KOPT-K1 (cell line): Measurements from ENCODE around the gene KLHDC7A.

Source experiments
- H3K27ac ChIP-seq: fragments of 200-600 bp; sonication (generic); 2 replicates; pipeline ENCODE4 v1.5.1; 2016; ENCODE audit warnings: antibody characterized with exemption, mild to moderate bottlenecking, low read depth, low read length; ENCODE audit not compliant: poor library complexity, severe bottlenecking
- H3K36me3 ChIP-seq: fragments of 200-600 bp; sonication (generic); 2 replicates; pipeline ENCODE4 v1.5.1; 2017; ENCODE audit warnings: antibody characterized with exemption, mild to moderate bottlenecking, low read length, moderate library complexity; ENCODE audit not compliant: insufficient read depth
- H3K9me3 ChIP-seq: fragments of 200-600 bp; sonication (generic); 2 replicates; pipeline ENCODE4 v1.5.1; 2017; ENCODE audit warnings: antibody characterized with exemption, low read length, mild to moderate bottlenecking; ENCODE audit not compliant: insufficient read depth, poor library complexity, severe bottlenecking

Gene KLHDC7A

GRCh38 chr1:18512883-18513282 lies 32.2 kb downstream of the KLHDC7A start:
- Histone ChIP-seq H3K9me3 (peaks cover 16% of the 10 kb centered on the region), H3K27ac (no peak overlapping the region), H3K36me3 (no peaks in the 10 kb centered on the region)

DNA sequence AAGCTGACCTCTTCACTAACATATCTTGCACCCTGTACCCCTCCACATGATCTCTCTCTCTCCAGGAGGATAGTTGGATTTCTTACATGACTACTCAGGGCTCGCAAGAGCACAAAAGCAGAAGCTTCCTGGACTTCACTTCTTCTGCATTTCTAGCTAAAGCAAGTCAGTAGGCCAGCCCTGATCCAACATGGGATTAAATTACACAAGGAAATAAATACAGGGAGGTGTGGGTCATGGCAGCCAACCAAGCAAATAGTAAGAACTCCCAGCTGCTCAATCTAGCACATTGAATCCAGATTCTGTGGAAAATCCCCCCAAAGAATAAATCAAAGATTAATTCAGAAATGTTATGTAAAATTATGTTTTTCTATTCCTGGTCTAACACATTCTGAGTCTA lies 33.3 kb downstream of the KLHDC7A start:
- no peaks in the 10 kb centered on the region for H3K36me3 ChIP-seq
- H3K27ac ChIP-seq: no peak overlapping the region
- peaks cover 14% of the 10 kb centered on the region for H3K9me3 ChIP-seq

DNA sequence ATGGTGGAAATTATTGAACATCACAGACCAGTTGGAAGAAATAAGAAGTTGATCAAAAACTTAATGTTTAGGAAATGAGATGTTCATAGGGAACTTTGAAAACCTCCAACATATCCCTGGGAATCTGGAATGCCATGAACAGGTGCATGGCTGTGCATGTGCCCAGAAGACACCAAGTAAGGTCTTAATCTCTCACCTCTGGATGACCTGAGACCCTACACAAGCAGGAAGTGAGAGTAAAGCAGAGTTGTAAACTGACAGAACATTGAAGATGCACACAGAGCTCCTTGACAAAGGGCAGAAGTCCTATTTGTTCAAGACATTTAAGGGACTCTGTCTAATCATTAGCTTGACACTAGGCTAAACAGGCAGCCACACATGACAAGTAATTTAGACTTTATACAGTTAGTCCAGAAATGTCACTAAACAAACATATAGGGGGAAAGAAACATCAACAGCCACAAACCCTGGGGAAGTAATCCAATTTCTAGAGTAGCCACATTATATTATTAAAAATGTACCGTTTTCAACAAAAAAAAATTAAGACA lies 34.5 kb downstream of the KLHDC7A start:
- Histone ChIP-seq H3K27ac (no peak overlapping the region), H3K36me3 (no peaks in the 10 kb centered on the region), H3K9me3 (peaks cover 14% of the 10 kb centered on the region)

DNA sequence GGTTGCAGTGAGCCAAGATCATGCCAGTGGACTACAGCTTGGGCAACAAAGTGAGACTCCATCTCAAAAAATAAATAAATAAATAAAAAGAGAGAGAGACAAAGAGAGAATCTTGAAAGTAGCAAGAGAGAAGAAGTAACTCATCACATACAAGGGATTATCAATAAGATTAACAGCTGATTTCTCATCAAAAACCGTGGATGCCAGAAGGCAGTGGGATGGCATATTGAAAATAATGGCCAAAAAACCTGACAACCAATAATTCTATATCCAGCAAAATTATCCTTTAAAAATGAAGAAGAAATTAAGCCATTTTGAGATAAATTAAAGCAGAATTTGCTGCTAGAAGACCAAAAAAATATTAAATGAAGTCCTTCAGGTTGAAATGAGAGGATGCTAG lies 35.7 kb downstream of the KLHDC7A start:
- H3K9me3 ChIP-seq: peaks cover 14% of the 10 kb centered on the region
- H3K36me3 ChIP-seq: no peaks in the 10 kb centered on the region
- H3K27ac ChIP-seq: no peak overlapping the region

DNA sequence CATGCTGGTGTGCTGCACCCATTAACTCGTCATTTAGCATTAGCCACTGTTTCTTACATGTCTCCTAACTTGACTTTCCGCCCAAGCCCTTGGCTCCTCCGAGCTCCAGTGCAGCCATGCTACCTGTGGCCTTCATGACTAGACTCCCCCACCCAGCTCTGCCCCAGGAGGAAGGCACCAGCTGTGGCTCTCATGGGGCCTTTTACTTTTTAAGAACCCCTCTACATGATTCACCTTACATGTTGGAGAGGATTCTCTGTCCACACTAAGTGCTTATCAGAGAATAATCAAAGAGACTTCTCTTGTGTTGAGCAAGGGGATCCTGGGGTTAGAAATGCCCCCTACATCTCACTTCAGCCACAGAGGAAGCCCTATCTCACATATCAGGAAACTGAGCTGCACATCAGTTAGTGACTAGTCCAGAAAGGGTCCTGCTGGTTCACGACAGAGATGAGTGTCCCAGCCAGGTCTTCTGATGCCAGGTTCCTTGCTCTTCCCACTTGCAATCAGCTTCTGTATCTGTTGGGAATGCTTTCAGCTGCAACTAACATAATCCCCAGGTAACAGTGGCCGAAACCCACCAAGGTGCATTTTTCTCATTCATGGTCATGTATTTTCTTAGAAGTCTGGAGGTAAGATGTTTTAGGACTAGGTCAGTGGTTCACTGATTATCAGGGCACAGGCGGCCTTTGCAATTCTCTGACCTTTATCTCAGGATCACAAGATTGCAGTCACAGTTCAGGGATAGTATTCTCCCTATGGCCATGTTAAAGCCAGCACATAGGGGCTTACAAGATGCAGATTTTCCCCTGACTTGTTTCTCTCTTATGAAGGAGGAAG lies 45.9 kb downstream of the KLHDC7A start:
- no peak overlapping the region for H3K27ac ChIP-seq
- no peaks in the 10 kb centered on the region for H3K9me3 ChIP-seq

DNA sequence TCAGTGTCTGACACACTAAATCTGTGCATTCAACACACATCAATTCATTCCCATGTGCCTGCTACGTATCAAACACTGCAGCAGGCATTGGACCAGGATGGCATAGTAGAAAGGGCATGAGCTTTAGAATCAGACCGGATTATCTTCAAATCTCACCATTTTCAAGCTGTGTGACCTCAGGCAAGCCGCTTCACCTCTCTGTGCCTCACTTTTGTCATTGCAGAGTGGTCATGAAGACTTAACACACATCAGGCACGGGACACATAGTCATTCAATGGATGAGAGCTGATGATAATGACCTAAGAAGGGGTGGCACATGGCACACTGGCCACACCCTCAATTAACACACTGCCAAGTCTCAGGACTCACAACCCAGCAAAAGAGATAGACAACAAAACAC lies 46.8 kb downstream of the KLHDC7A start:
- Histone ChIP-seq H3K9me3 (no peaks in the 10 kb centered on the region), H3K27ac (no peak overlapping the region), H3K36me3 (no peaks in the 10 kb centered on the region)

More for the DNA sequence above, 45.9 kb downstream of the KLHDC7A start:
- H3K36me3 ChIP-seq: no peaks in the 10 kb centered on the region

GRCh38 chr1:18527921-18528320 lies 47.2 kb downstream of the KLHDC7A start:
- Histone ChIP-seq H3K36me3 (no peaks in the 10 kb centered on the region), H3K27ac (no peak overlapping the region), H3K9me3 (no peaks in the 10 kb centered on the region)

- Histone ChIP-seq H3K36me3 (no peaks in the 10 kb centered on the region), H3K9me3 (no peaks in the 10 kb centered on the region), H3K27ac (no peak overlapping the region)
Observed at GRCh38 chr1:18528616-18529015, 47.9 kb downstream of the KLHDC7A start.

DNA sequence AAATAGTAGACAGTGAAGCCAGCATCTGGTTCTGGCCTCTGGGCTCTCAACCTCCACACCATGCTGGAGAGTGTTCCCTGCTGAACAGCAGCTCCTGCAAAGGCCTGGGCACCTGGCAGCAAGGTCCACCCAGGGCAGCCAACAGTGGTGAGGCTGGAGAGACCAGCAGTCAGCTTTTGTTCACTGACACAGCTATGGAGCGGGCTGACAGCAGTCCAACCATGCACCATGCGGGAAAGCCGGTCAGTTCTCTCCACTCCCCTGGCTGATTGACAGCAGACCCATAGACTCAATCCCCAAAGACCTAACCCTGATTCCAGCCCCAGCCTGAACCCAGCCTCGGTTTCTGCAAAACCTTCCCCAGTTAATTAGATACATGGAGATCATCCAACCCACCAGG lies 49.0 kb downstream of the KLHDC7A start:
- H3K9me3 ChIP-seq: no peaks in the 10 kb centered on the region
- H3K27ac ChIP-seq: no peak overlapping the region

GRCh38 chr1:18530587-18531502 lies 50.1 kb downstream of the KLHDC7A start:
- Histone ChIP-seq H3K27ac (no peak overlapping the region), H3K36me3 (no peaks in the 10 kb centered on the region), H3K9me3 (no peaks in the 10 kb centered on the region)

More for the DNA sequence above, 49.0 kb downstream of the KLHDC7A start:
- H3K36me3 ChIP-seq: no peaks in the 10 kb centered on the region

DNA sequence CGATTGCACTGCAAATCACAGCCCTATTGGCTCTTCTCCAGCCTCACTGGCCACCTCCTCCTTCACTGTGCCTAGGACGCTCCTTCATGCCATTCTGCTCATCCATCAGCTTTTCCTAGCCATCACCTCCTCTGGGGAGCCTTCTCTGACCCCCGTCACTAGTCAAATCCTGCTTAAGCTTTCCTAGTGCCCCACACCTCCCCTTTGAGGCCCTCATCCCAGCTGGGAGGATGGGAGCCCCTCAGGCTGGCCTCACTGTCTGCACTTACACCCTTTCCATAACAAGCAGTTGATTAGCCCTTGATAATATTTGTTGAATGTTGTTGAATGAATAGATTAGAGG lies 50.7 kb downstream of the KLHDC7A start:
- Histone ChIP-seq H3K9me3 (no peaks in the 10 kb centered on the region), H3K36me3 (no peaks in the 10 kb centered on the region), H3K27ac (no peak overlapping the region)

GRCh38 chr1:18532390-18533170 lies 51.9 kb downstream of the KLHDC7A start:
- Histone ChIP-seq H3K27ac (no peak overlapping the region), H3K36me3 (no peaks in the 10 kb centered on the region), H3K9me3 (no peaks in the 10 kb centered on the region)

DNA sequence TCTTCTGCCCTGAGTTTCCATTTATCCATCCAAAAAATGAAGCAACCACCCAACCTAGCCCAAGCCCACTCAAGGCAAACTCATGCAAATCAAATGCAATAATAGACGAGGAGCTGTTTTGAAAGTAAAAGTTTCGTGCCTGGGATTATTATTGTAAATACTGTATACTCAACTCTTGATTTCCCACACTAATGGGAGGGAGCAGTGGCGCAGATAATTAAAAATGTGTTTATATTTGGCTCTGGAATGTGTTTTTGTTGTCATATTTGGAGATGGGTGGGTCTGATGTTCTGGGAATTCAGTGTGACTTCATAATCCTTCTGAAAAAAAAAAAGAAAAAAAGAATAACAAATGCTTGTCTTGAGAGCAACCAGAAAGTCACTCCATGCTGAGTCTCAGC lies 52.5 kb downstream of the KLHDC7A start:
- Histone ChIP-seq H3K9me3 (no peaks in the 10 kb centered on the region), H3K27ac (no peak overlapping the region), H3K36me3 (no peaks in the 10 kb centered on the region)

GRCh38 chr1:18534810-18535205 lies 54.1 kb downstream of the KLHDC7A start:
- Histone ChIP-seq H3K9me3 (no peaks in the 10 kb centered on the region), H3K36me3 (no peaks in the 10 kb centered on the region), H3K27ac (no peak overlapping the region)
